ENCODE measurements around the gene BRD7. TPM values are rescaled to one million over a fixed set of nuclear protein-coding genes. Genes with fewer than 3 reads are reported as not detected.

The BRD7 gene
- total and polyA plus RNA-seq, 2 of the 13 experiments (the other 11 are each of a cell fraction or from before 2014, with no cell fraction given), result 82.3 to 149 TPM

- no peak for TF ChIP-seq NFAT5 (CRISPR knock-in tag; IDR thresholded peaks at IDR 0.05)
- TF ChIP-seq MED1 (CRISPR knock-in tag; IDR thresholded peaks at IDR 0.05), result peak; percentile 66
- TF ChIP-seq ZNF354B (CRISPR knock-in tag; IDR thresholded peaks at IDR 0.05), result no peak
- no peak; the same call in 1 of the 2 replicates for TF ChIP-seq POGZ (CRISPR knock-in tag; IDR thresholded peaks at IDR 0.05)
- no peak; the same call in 1 of the 2 replicates for TF ChIP-seq ZNF143 (CRISPR knock-in tag; IDR thresholded peaks at IDR 0.05)
- TF ChIP-seq ZNF383 (CRISPR knock-in tag; IDR thresholded peaks at IDR 0.05; ENCODE audit: borderline replicate concordance), result no peak
- TF ChIP-seq ZSCAN20 (CRISPR knock-in tag; IDR thresholded peaks at IDR 0.05; ENCODE audit: borderline replicate concordance), result no peak
- TF ChIP-seq NONO (IDR thresholded peaks at IDR 0.05), result no peak
- TF ChIP-seq NONO (CRISPR knock-in tag; conservative IDR thresholded peaks at IDR 0.05), result peak; percentile 74; the same call in 1 of the 2 replicates
- TF ChIP-seq RFXANK (CRISPR knock-in tag; IDR thresholded peaks at IDR 0.05), result no peak
- TF ChIP-seq PHF8 (CRISPR knock-in tag; IDR thresholded peaks at IDR 0.05), result 0 out of 2 replicates have a peak, but pooled peaks have one; percentile 25
- no peak for TF ChIP-seq ZNF615 (CRISPR knock-in tag; IDR thresholded peaks at IDR 0.05; ENCODE audit: borderline replicate concordance)
- TF ChIP-seq ZBTB7B (CRISPR knock-in tag; IDR thresholded peaks at IDR 0.05), result peak; percentile 97
- TF ChIP-seq ZNF562 (CRISPR knock-in tag; IDR thresholded peaks at IDR 0.05; ENCODE audit: borderline replicate concordance), result no peak
- TF ChIP-seq MATR3 (CRISPR knock-in tag; IDR thresholded peaks at IDR 0.05), result no peak
- no peak for TF ChIP-seq MAFF (IDR thresholded peaks at IDR 0.05; ENCODE audit: low read depth, low read length)
- peak; percentile 68; the same call in 1 of the 2 replicates for TF ChIP-seq ESRRA (CRISPR knock-in tag; IDR thresholded peaks at IDR 0.05; ENCODE audit: low read depth)
- TF ChIP-seq ZKSCAN5 (CRISPR knock-in tag; IDR thresholded peaks at IDR 0.05), result no peak
- TF ChIP-seq ZNF619 (CRISPR knock-in tag; IDR thresholded peaks at IDR 0.05), result peak; percentile 66; the same call in 1 of the 2 replicates
- TF ChIP-seq PITX1 (CRISPR knock-in tag; IDR thresholded peaks at IDR 0.05), result peak; percentile 62; the same call in 1 of the 2 replicates
- 0 out of 2 replicates have a peak, but pooled peaks have one; percentile 25 for TF ChIP-seq HBP1 (CRISPR knock-in tag; IDR thresholded peaks at IDR 0.05; ENCODE audit: low read depth)
- peak; percentile 69; the same call in 1 of the 2 replicates for TF ChIP-seq ZNF784 (CRISPR knock-in tag; IDR thresholded peaks at IDR 0.05; ENCODE audit: borderline replicate concordance)
- TF ChIP-seq PHF20 (CRISPR knock-in tag; IDR thresholded peaks at IDR 0.05), result peak; percentile 43; the same call in 1 of the 2 replicates
- TF ChIP-seq MXD1 (CRISPR knock-in tag; IDR thresholded peaks at IDR 0.05), result no peak; the same call in 1 of the 2 replicates
These were observed 85.7 kb downstream of the BRD7 start (continued) for GRCh38 chr16:50282955-50283631.

Data from HepG2 (cell line).